GM12873 (cell line): ENCODE results near the gene GATD1.

Source experiments
- TF ChIP-seq, protein P1 (sequence below): IDR thresholded peaks from 2 replicates; pipeline ENCODE4 v1.5.1; 2012; ENCODE audit warnings: low read depth, mild to moderate bottlenecking, moderate library complexity, low read length, control low read depth; ENCODE audit not compliant: insufficient read depth; ENCODE audit errors: missing control alignments

Gene GATD1

DNA sequence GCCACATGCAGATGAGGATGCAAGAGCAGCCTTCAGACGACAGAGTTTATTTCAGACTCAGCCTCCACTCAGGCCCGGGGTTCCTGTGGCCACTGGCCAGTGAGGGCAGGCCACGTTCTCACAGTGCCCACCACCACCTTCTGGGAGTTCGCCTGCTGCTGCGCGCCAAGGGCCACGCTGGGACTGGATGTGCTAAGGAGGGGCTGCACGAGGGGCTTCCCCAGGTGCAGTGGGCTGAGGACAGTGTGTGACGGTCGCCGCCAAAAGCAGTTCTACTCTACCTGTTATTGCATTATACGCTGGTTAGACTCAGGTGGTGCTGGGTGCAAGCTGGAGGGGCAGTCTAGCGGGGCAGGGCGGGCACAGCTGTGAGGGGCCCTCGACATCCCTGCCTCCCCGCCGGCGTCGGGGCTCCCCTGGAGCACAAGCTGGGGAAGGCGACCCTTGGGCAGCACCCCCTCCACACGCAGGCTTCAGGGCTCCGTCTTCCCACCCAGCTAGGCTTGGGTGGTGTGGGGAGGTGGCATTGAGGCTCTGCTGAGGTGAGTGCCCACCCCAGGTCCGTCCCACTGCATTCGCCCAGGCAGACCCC lies 9.9 kb upstream of the GATD1 start:
- TF ChIP-seq, protein P1, sequence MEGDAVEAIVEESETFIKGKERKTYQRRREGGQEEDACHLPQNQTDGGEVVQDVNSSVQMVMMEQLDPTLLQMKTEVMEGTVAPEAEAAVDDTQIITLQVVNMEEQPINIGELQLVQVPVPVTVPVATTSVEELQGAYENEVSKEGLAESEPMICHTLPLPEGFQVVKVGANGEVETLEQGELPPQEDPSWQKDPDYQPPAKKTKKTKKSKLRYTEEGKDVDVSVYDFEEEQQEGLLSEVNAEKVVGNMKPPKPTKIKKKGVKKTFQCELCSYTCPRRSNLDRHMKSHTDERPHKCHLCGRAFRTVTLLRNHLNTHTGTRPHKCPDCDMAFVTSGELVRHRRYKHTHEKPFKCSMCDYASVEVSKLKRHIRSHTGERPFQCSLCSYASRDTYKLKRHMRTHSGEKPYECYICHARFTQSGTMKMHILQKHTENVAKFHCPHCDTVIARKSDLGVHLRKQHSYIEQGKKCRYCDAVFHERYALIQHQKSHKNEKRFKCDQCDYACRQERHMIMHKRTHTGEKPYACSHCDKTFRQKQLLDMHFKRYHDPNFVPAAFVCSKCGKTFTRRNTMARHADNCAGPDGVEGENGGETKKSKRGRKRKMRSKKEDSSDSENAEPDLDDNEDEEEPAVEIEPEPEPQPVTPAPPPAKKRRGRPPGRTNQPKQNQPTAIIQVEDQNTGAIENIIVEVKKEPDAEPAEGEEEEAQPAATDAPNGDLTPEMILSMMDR: no peak

DNA sequence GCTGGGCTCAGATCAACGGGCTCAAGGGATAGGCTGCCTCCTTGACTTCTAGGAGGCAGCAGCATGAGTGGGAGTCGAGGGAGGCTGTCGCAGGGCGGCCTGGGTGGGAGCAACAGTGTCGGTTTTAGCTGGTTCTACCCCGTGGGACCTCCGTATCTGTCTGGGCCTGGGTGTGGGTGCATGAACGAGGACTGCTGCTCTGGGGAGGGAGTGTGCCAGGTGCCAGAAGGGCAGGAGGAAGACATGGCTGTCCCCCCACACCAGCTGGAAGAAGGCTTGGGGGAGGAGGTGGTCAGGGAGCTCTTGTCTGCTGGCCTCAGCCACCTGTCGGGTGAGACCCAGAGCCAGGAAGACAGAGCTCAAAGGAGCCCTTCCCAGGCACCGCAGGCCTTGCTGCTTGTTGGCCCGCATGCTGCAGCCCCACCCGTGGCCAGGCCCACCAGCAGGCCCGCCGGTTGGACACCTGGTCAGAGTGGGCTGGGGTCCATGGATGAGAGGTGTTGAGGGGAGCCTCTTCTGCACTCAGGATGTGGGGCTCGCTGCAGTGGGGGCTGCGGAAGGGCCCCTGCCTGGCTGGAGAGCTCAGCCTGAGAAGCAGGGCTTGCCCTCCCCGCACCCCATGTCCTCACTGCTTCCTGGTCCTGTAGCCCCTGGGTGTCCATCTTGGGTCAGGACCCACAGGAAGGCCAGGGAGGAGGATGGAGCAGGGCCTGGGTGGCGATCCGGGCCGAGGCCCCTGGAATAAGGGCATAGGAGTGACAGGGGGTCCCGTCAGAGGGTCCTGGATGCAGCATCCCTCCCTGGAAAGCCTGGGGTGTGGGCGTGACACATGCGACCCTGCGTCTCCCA lies 9.2 kb upstream of the GATD1 start:
- TF ChIP-seq, protein P1: no peak

DNA sequence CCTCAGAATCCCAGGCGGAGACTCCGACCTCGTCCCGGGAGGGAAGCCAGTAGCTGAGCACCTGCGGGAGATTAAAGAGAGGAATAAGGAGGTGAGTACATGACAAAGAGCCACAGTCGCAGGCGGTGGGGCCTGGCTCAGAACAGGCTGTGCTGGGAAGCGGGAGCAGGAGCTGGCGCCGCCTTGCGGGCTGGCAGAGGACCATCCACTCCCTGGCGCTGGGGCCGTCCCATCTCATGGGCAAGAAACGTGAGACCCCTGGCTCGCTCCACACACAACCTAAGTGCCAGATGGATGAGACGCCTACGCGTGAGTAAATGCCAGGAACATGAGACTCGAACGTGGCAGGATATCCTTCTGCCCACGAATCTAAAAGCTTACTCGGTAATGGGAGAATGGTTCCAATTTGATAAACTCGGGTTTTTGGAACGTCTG lies 6.3 kb upstream of the GATD1 start:
- TF ChIP-seq, protein P1: no peak

DNA sequence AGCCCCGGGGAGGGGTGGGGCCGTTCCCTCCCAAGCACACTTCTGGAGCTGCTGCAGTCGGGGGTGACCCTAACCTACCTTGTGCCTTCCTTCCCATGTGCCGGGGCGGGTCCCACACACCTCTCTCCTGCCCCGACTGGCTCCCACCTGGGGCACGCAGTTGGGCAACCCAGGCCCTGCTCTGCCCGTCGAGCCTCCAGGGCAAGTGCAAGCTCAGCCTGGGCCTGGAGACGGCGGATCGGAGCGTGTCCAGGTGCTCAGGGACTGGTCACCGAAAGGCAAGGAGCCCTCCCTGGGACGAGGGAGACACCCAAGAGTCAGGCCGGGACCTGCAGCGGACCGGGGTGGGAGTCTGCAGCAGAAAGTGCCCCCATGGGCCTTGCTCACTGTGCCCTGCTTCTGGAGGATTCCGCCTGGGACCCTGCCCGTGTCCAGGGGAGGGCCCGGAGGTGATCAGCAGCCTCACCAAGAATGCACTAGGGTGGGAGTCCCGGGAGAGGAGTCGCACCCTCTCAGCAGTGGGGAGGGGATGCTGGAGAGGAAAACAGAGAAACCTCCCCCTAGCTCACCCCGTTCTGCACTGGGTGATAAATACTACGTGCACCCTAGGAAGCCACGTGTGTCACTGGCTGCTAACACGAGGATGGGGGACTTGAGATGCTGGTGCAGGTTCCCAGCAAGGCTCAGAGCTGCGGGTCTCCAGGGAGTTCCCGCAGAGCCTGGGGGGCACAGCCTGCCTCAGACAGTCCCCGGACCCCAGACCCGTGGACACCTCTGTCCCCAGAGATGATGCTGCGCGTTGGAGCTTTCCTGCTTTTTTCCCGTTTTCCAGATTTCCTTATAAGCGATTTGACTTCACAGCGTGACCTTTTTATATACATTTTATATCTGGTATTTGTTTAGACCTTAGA lies 5.2 kb upstream of the GATD1 start:
- TF ChIP-seq, protein P1: no peak

DNA sequence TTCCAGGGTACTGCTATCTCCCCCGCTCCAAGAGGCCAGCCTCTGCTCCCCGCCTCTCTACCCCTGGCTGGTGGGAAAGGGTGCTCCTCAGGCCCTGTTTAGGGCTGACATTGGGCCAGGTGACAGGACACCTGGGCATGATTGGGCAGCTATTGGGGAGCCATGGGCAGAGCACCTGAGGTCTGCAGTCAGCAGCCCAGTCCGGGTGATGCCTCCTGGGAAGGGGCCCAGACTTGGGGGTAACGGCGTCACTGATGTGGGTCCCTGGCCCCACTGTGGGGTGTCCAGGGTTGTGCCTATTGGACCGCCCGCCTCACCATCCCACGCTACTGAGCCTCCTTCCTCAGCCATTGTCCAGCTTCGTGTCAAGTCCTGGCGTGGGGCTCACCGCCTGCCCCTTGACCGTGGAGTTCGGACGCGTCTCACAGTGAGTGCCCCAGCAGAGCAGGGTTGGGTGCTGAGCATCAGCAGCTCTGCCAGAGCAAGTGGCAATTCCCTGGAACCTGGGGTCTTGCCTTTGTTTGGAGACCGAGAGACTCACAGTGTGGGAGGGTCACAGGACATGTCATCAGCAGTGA lies 2.8 kb upstream of the GATD1 start:
- TF ChIP-seq, protein P1: no peak

DNA sequence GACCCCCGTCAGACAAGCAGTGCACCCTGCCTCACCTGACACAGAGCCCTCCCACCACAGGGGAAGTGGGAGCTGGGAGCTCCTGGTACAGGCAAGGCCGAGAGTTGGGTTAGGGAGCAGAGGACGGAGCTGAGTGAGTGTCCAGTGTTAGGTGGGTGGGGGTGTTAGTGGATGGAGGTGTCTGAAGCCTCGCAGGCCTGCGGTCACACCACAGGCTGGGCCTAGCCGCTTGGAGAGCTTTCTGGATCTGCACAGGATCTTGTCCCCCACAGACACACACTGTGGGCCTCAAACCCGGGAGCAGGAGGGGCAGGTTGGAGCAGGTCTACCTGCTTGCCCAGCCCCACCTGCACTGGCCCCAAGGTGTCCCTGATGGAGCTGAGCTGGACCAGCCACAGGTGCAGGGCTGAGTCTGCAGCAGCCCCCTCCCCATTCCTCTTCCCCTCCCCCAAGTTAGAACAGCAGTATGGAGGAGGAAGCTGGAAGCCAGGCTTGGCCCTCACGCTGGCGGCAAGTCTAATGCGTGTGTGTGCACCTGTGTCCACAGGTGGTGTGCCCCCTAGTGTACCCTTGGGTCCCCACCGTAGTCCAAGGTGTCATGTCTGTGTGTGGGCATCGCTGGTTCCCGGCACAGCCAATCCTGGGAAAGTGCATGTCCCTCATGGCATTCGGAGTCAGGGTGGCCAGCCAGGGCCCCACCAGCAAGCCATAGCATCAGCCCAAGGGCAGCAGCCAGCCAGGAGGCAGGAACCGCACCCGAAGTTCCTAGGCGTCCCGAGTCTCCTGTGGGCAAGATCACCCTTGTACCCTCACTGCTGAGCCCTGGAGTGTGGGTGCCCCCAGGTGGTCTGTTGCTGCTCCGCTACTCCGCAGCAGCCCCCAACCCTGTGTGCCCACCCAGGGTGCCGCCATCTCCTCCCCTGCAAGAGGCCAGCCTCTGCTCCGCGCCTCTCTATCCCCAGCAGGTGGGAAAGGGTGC lies 2.0 kb upstream of the GATD1 start:
- TF ChIP-seq, protein P1: peak; percentile 4
